ENCODE data around the gene DOLPP1.
A peak's percentile ranks its signal among the peaks of the same experiment; 100 is the strongest.

DOLPP1 gene

DNA sequence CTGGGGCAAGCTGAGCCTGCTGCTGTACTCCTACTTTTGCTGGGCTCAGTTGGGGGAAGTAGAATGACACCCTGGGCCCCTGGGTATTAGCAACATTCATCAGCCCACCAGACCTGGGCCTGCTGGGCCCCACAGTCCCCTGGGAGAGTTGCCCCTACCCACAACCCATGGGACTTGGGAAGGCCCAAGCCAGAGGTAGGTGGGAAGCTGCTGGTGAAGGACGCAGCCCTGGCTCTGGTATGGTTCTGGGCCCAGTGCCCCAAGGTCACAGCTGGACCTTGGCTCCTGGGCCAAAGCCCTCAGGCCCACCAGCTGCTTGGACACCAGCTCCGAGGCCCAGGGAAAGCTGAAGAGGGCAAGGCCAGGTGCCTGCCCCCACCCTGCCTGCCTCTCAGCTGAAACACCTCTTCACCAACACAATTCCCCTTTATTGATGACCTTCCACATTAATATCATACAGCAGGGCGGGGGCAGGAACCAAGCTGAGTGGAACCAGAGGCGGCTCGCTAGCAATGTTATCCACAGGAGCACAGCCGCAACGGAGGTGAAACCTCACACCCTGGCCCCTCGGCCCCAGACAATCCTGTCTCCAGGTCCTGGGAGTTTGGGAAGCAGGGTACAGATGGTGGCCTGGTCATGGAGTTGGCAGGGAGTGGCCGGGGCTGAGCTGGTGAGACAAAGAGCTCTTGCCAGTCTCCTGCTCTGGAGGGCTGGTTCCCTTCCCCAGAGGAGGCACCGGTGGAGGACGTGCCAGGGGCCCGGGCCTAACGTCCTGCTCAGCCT lies 13.7 kb downstream of the DOLPP1 start:
- no peak for DNase-seq (ENCODE audit: low read depth in 2 of 2)

DNA sequence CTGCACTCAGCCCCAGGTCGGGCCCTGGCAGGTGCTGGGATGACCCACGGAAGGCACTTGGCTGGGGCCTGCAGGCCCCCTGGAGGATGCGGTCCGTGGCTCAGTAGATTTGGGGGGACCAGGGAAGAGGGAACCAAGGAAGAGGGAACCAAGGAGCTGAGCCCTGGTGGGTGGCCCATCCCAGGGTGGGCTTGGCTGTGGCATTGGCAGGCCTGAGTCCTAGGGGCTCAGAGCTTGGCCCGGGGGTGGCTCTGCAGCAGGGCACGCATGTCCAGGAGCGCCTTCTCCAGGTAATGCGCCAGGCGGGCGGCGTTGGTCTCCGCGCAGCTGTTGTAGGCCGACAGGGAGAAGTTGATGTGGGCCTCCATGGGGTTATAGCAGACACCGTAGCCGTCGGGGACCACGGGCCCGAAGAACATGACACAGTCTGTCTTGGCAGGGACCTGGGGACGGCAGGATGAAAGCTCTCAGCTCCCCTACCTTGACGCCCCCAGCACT lies 14.3 kb downstream of the DOLPP1 start:
- no peak for DNase-seq (ENCODE audit: low read depth in 2 of 2)

DNA sequence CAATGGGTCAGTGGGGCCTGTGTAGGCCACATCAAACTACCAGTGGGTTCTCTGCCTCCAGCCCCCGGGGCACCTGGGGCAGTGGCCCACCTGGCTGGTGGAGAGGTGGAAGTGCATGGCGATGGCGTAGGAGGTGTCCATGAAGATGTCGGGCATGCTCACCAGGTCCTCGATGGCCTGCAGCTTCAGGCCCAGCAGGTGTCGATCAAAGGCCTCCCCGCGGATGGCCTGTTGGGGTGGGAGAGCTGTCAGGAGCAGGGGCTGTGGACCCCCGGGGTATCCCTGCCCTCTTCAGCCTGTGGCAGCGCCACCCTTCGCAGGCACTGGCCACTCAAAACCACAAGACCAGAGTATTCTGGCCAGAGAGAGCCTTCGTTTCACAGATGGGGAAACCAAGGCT lies 15.0 kb downstream of the DOLPP1 start:
- DNase-seq (ENCODE audit: low read depth in 2 of 2): no peak

DNA sequence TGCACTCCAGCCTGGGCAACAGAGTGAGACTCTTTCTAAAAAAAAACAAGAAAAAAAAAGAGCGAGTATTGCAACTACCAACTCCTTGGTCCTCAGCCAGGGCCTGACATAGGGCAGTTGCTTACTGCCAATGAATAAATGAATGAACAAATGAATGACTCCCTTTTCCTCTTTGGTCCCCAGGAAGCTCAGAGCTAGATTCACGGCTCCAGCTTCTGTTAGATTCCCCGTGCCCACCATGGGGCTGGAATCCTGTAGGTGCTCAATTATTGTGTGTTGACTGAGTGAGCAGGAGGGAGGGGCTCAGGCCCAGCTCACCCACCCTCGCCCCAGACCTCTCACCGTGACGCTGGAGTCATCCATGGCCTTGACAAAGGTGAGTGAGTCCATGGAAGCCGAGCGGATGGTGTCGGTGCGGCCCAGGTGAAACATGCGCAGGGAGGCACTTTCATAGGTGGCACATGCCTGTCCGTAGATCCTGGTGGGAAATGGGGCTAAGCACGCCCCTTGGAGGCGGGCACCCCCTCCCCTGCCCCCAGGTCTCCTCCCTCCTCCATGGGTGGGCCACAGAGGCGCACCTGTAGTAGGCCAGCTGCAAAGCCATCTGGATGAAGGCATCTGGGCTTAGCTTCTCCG lies 16.9 kb downstream of the DOLPP1 start:
- no peak for DNase-seq (ENCODE audit: low read depth in 2 of 2)

DNA sequence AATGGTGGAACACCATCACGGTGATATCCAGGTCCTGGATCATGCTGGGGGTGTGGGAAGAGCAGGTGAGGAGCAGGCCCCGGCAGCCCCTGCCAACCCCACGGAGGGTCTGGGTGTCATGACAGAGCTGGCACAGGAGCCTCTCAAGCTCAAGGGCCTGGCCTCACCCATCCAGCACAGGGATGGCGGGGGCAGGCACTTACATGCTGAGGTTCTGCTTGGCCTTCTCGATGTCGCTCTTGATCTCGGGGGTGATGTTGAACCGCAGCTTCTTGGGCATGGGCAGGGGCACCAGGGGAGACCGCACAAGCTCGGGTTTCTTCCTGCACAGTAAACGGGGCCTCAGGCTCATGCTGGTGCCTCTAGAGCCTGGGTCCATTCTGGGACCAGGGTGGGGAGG lies 17.4 kb downstream of the DOLPP1 start:
- no peak for DNase-seq (ENCODE audit: low read depth in 2 of 2)

DNA sequence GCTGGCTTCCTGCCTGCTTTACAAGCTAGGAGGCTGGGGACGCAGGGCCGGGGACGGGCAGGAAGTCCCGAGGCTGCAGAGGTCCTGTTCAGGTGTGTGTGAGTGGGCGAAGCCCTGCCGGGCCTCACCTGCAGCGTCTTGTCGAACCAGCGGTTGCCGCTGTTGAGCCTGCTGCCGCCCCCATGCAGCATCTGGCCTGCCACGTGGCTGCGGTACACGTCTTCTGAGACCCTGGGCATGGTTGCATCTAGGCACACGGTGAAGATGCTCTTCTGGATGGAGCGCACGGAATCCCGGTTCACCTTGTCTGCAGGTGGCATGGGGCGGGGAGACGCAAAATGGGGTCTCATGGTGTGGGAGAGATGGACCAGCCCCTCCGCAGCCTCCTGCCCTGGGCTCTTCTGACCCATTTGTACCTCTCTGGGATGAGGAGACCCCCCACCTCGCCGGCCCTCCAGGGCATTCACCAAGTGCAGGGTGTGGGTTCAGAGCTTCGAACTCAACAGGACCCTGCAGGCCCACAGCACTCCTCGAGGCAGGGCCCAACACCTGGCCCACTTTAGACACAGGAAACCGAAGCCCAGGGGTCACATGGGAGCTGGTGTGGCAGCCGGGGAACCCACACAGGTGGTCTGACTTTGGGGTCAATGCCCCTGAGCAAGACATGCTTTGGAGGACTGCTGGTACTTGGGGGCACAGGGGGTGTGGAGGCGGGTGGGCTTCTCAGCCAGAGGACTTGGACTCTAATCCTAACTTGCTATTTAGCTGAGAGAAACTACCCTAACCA lies 19.7 kb downstream of the DOLPP1 start:
- no peak for DNase-seq (ENCODE audit: low read depth in 2 of 2)

DNA sequence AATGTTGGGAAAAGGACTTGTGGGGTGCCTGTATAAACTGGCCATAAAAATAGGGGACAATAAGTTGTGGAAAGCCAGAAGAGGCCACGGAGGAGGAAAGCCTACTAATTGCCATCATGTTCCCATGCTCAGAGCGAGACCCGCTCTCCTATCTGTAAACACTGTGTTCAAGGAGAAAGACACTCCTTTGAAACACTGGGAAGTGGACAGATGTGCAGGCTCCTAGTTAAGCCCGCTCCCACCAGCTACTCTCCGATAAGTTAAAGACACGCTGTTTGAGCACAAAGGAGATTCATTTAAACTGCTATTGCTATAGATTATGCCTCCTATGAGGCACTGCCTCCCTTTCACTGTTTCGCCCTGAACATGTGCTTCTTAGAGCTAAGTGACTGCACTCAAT lies 20.4 kb downstream of the DOLPP1 start:
- DNase-seq (ENCODE audit: low read depth in 2 of 2): no peak

DNA sequence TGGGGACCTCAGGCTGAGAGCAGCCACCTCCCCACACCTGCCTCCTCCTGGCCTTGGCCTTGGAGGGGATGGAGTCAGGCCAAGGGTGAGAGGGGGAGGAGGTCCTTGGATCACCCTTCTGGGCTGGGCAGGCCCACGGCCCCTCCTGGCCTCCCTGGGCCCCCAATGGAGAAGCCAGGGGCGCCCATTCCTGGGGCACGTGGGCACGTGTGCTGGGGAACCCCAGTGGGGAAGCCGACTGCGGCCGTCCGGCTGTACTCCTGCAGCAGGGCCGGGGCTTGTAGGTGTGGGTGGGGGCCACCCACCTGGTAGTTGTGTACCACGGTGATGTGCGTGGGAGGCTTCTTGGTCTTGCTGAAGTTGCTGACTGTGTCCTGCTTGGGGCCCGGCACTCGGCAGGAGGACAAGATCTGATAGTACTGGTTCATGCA lies 21.2 kb downstream of the DOLPP1 start:
- DNase-seq (ENCODE audit: low read depth in 2 of 2): no peak

DNA sequence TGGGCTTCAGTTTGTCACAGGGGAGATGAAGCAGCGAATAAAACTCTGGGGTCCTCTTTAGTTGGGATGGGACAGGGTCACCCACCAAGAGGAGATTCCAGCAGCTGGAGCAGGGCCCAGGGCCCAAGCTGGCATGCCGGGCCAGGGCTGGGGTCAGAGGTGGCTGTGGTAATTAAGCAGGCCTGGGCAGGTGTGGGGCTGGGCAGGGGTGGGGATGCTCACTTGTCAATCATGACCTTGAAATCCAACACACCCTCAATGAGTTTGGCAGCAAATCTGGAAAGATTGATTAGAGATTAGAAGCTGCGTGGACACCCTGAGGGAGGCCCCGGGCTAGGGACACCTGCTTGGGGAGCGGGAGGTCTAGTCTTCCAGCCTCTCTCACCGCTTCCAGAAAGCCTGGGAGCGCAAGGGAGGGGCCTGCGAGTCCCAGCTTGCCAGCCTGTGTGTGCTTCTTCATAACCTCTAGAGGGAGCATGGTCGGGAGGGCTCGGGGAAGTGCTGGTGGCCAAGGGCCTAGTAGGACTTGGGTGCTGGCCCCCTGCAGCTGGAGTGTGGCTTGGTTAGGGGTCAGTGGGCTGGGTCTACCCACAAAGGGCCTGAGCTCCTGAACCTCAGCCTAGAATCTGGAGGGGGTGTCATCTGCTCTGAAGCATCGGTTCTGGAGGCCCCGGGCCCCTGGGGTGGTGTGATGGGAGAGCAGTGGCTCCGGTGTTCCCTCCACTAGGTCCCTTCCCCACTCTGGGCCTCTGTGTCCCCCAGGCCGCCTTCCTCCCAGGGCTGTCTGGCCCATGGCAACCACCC lies 22.1 kb downstream of the DOLPP1 start:
- DNase-seq (ENCODE audit: low read depth in 2 of 2): peak in 1 of 2 donors; percentile 14

DNA sequence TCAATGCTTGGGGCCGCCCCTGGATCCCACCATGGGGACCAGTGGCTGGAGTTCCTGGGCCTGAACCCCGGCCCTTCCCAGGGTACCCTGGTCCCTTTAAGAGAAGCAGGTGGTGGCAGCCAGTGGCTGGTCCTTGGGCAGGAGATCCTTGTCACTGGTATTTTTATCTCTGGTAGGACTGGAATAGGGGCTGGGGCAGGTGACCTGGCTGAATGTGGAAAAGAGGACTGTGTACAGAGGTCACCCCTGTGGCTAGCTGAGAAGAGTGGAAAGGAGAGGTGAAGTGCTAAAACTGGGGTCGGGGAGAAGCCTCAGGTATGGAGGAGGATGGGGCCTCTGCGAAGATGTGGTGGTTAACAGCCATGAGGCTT lies 22.7 kb downstream of the DOLPP1 start:
- DNase-seq (ENCODE audit: low read depth in 2 of 2): no peak

DNA sequence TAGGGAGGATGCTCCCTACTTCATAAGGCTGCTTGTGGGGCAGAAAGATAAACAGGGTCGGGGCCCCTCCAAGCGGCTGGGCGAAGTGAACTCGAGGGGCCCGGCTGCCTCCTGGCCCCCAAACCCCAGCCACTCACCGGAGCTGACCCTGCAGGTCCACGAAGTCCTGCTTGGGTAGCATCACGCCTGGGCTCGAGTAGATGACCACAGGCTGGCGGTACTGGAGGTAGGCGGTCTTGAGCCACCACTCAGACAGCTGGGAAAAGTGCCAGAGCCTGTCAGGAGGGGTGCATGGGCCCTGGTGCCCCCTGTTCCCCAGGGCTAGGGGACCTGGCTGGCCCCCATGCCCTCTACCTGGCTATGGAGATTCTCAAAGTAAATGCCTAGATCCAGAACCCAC lies 23.1 kb downstream of the DOLPP1 start:
- no peak for DNase-seq (ENCODE audit: low read depth in 2 of 2)

DNA sequence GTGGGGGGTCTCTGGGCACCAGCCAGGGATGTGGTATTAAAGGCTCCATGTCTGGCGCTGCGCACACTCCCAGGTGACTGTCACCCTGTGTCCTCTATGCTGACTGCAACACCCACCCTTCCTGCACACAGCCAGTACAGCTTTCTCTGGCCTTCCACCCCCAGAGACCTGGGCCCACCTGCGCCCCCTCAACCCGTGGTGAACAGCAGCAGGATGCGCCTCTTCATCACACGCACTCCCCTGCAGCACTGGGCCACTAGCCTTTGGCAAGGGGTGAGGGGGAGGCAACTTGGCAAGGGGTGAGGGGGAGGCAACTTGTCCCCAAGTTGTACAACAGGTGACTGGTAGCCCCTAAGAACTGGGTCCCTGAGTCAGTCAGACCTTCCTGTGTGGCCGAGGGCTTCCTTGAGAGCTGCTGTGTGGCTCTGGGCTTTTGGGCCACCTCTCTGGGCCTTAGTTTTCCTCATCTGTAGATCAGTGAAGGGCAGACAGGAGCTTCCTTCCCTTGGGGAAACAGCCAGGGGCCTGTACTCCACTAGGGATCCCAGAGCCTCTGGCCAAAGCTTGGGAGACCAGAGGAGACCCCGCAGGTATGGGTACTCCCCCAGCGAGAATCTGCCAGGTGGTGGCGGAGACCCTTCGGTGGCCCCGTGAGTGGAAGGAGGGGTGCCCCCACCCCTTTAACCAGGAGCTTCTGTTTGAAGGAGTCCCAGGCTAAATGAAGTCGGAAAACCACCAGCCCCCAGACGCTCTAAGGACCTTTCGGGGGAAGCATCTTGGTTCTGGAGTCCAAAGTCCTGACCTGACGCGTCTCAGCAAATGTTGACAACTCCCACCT lies 25.2 kb downstream of the DOLPP1 start:
- no peak for DNase-seq (ENCODE audit: low read depth in 2 of 2)

DNA sequence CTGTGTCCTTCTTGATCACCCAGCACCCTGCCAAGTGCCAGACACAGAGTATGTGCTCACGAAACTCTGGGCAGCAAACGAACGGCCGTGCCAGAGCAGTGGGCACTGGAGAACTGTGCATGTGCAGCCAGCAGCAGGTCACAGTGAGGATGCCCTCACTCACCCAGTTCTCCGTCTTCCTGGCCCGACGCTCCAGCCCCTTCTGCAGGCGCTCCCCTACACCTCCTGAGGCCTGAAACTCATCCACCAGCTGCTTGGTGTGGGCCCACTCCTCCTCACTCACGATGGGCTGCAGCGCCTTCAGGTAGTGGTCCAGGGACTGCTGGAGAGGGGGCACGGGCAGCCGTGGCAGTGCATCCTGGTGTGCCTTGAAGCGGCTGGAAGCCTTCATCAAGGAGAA lies 26.7 kb downstream of the DOLPP1 start:
- DNase-seq (ENCODE audit: low read depth in 2 of 2): no peak

DNA sequence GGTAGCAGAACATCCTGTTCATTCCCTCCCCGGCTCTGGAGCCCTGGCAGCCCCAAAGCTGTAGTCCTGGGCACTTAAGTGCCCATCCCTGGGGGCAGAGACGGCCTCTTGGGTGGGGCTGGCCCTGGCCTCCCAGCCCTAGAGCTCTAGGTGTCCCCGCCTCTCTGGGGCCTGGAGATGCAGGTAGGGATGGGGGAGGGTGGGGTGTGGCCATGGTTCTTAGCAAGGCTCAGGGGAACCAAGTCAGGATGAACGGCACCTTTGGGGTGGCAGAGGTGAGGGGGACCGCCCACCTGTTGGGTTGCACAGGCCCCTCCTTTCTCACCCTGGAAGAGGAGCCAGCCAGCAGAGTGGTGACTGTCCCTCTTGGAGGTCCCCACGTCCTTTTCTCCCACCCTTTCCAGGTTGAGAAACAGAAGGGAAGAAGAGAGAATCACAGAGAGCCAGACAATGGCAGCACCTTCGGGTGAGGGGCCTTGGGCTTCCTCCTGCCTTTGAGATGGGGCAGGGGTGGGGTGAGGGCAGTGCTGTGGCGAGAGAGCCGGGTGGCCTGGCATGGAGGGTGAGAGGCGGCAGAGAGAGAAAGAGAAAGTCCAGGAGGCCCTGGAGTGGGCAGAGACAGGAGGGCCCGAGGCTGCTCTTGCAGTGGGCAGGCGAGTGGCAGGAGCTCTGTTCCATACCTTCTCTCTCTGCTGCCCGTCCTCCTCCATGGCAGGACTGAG lies 27.3 kb downstream of the DOLPP1 start:
- DNase-seq (ENCODE audit: low read depth in 2 of 2): no peak

DNA sequence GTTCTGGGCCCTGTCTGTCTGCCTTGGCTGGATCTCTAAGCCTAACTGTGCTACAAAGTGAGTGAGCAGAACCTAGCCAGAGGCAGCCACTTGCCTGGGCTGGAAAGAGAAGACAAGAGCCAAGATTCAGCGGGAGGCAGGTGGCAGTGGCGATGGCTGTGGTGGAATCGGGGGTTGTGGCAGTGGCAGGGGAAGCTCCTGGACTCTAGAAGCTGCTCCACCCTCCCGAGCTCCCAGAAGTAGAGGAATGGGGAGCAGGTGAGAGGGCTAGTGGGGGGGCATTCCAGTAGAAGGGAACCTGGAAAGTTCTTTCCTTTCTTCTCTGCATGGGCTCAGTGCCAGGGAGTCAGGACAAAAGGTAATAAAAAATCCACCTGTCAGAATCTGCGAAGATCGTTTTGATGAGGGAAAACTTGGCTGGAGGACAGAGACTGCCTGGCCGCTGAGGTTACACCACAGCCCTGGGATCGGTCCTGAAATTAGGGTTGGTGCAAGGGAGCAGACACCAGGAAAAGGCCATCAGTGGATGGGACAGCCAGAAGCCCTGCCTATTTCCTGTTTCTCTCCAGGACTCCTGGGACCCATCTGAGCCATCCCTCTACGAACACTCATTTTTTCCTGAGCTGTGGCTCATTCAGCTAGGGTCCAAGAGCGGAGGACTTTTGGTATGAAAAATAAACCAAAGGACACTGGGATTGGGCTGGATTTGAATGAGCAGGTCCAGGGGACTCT lies 28.1 kb downstream of the DOLPP1 start:
- DNase-seq (ENCODE audit: low read depth in 2 of 2): no peak

DNA sequence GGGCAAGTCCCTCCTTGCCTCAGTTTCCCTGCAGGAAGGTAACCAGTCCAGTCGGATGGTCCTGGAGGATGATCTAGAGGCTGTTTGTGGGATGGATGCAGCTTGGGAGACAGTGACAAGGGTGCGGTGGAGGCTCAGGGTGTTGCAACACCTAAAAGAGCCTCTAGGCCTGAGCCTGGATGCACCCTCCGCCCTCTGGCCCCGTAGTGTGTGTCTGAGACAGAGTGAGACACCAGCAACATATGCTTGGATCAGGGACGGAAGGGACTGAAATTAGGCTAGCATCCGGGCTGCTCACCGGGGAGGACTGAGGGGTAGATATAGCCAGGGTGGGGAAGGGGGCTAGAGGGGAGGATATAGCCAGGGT lies 28.6 kb downstream of the DOLPP1 start:
- DNase-seq (ENCODE audit: low read depth in 2 of 2): no peak

DNA sequence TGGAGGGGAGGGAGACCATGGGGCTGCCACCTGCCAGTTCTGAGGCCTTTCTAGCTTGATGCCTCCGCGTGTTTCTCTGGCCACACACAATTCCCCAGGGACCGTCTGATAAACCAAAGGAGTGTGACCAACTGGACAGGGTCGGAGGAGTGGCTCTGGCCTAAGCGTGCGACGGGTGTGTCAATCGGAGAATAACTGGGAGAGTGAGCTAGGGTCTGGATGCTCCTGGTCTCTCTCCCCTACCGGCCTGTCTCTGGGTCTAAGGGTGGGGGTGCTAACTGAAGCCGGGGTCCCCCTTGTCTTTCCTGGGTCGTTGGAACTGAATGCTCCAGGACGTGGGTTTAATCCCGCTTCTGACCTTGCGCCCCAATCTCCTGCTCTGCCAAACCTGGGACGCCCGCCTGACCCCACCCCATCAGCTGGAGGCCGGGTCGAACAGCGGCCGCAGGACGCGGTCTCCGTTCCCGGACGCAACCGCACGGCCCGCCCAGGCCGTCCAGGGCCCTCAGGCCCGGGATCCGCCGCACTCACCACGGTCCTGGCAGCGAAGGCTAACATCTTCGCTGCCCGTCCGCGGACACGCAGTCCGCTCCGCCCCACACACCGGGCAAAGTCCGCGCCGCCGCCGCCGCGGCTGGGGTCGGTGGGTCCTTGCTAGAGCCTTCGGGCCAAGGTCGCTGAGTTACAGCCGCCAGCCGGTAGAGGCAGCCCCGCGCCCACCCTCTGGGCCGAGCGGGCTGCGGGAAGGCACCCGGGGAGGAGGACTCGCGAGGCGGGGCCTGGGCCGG lies 29.2 kb downstream of the DOLPP1 start:
- no peak for DNase-seq (ENCODE audit: low read depth in 2 of 2)

DNA sequence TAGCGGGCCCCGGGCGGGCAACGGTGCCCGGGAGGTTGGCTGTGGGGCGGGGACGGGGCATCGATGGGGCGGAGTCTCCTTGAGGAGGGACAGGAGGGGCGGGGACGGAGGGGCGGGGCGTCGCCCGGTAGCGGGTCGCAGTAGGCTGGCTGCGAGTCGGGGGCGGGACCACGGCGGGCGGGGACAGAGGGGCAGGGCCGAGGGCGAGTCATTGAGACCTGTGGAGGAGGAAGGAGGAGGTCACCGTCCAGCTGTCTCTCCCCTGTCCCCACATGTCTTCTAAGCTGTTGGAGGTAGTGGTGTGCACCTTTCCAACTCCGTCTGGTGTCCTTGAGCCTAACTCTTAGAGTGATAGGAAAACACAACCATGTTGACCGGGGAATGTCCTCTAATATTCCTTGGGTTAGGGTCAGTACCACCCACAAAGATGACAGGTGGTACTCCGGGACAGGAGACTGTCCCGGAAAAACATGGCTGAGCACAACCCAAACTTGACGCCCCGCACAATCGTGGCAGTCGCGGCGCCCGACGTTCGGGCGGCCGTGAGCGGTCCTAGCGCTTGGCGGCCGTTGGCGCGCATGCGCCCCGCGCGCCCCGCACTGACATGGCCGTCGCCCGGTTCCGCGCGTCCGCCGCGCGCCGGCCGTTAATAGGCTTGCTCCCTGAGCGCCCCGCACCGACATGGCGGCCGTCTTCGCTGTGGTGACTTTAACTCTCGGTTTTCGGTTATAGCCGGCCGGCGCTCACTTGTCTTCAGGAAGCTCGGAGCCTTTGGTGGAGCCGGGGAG lies 30.0 kb downstream of the DOLPP1 start, which contains the start of the genes CRAT and PTPA:
Gene CRAT, minus strand, starts transcription at position 54 of the 788 bp plus-strand sequence. CDS start 284 bp downstream, outside the sequence.
Gene PTPA, plus strand, starts transcription at position 676 of the 788 bp plus-strand sequence. CDS start 186 bp downstream, outside the sequence.
- DNase-seq (ENCODE audit: low read depth in 2 of 2): peak; percentile 96
